Stimulated activated CD8-positive, alpha-beta memory T cell treated with anti-CD3 and anti-CD28 coated beads, Interleukin-2, amount 100 ng/mL, for 1 hour (primary cell): ENCODE data around the gene DIAPH1.
A peak's percentile ranks its signal among the peaks of the same experiment; 100 is the strongest.

ENCODE experiments used
- DNase-seq, 2 donors: peaks; one replicate each; pipeline ENCODE4 v3.0.0-alpha.2; 2020; ENCODE audit warnings: low read depth in 2 of 2

Gene DIAPH1

GRCh38 chr5:141618804-141619554 lies at the start of gene DIAPH1:
TSS of gene DIAPH1 (minus strand) at chr5:141619000. CDS start at chr5:141618914, 86 bp downstream.
- DNase-seq, result peak; percentile 97 to 98

- DNase-seq, result no peak
Measured at GRCh38 chr5:141665995-141666940, 47.5 kb upstream of the DIAPH1 start.

- peak; percentile 48 to 55 for DNase-seq
Measured at GRCh38 chr5:141664733-141665461, 46.1 kb upstream of the DIAPH1 start.

- no peak for DNase-seq
Measured at GRCh38 chr5:141663506-141663905, 44.7 kb upstream of the DIAPH1 start.

GRCh38 chr5:141662028-141662427 lies 43.2 kb upstream of the DIAPH1 start:
- DNase-seq, result no peak

GRCh38 chr5:141657937-141658545 lies 39.2 kb upstream of the DIAPH1 start:
- no peak for DNase-seq

GRCh38 chr5:141657404-141657803 lies 38.6 kb upstream of the DIAPH1 start:
- DNase-seq, result no peak

GRCh38 chr5:141656396-141656795 lies 37.6 kb upstream of the DIAPH1 start:
- DNase-seq, result no peak

GRCh38 chr5:141655020-141655419 lies 36.2 kb upstream of the DIAPH1 start:
- no peak for DNase-seq

- no peak for DNase-seq
Measured at GRCh38 chr5:141654298-141654697, 35.5 kb upstream of the DIAPH1 start.

- no peak for DNase-seq
Measured at GRCh38 chr5:141651728-141652105, 32.9 kb upstream of the DIAPH1 start.

GRCh38 chr5:141650851-141651727 lies 32.3 kb upstream of the DIAPH1 start, which contains the start of gene FCHSD1:
TSS of gene FCHSD1 (minus strand) at chr5:141651418. CDS start at chr5:141651368, 50 bp downstream.
- peak; percentile 70 to 73 for DNase-seq

GRCh38 chr5:141649972-141650371 lies 31.2 kb upstream of the DIAPH1 start:
- DNase-seq, result no peak

GRCh38 chr5:141649056-141649688 lies 30.4 kb upstream of the DIAPH1 start:
- DNase-seq, result no peak

GRCh38 chr5:141647851-141648250 lies 29.1 kb upstream of the DIAPH1 start:
- no peak for DNase-seq

GRCh38 chr5:141647242-141647641 lies 28.4 kb upstream of the DIAPH1 start:
- DNase-seq, result no peak

GRCh38 chr5:141646026-141646425 lies 27.2 kb upstream of the DIAPH1 start:
- DNase-seq, result no peak

GRCh38 chr5:141641634-141642267 lies 23.0 kb upstream of the DIAPH1 start:
- no peak for DNase-seq

GRCh38 chr5:141640698-141641097 lies 21.9 kb upstream of the DIAPH1 start:
- no peak for DNase-seq

- no peak for DNase-seq
Measured at GRCh38 chr5:141640051-141640415, 21.2 kb upstream of the DIAPH1 start.
